HG03135 (cell line): ENCODE data around the gene CHIC2.

Source experiments
- ATAC-seq: cut with Tn5 transposase; IDR thresholded peaks from one replicate; pipeline ENCODE4 v1.9.1; 2021; ENCODE audit warnings: mild to moderate bottlenecking, moderate library complexity; ENCODE audit not compliant: unreplicated experiment

Gene CHIC2

DNA sequence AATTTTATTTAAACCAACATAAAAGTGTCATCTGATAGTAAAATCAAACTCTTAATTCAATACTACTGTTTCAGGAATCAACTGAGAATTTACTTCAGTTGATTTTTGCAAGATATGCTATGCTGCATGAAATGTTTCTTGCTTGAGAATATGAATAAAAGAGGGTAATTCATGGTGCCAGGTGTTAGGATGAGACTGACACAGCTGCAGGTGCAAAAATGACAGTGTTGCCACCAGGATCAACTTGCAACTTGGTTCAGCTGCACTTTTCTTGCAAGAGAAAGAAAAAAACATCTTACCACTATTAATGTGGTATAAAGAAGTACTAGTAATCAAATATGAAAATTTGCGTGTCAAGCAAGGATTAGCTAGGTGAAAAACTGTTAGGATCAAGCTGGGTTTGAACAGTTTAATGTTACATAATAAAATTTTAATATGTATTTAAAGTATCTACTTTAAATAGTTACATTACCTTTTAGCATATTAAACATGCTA is 49.7 kb downstream of the CHIC2 start:
- no peak for ATAC-seq

DNA sequence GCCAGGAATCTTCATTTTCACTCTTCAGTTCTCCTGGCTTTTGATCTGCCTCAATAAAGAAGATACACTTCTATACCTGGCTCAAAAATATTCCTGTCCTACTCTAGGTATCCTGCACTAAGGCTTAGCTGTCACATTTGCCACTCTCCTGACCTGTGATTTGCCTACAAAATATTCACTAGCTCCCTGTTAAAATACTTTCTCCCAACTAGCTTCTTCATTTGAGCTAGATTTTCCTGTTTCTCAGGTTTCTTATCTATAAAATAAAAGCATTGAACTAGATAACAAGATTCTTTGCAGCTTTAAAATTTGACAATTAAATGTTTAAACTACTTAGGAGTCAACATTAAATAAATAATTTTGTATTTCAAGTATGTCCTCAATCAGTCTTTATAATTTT is 53.2 kb downstream of the CHIC2 start:
- ATAC-seq = no peak

GRCh38 chr4:54006755-54007154 is 57.6 kb downstream of the CHIC2 start:
- no peak for ATAC-seq

DNA sequence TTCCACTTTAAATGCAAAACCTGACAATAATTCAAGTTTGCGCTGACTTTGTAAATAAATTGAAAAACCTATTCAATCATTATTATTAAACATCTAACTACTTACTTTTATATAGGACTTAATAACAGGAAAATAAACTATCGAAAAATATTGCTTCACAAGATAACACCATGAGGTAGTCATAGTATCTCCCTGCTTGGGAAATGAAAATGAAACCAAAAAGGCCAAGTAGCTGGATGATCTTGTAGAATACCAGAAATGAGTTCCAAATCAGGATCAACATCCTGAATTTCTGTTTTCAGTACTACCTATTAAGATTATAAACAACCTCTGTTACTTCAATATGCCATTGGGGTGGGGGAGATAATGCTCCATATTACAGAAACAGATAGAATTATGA is 58.9 kb downstream of the CHIC2 start:
- ATAC-seq = no peak

DNA sequence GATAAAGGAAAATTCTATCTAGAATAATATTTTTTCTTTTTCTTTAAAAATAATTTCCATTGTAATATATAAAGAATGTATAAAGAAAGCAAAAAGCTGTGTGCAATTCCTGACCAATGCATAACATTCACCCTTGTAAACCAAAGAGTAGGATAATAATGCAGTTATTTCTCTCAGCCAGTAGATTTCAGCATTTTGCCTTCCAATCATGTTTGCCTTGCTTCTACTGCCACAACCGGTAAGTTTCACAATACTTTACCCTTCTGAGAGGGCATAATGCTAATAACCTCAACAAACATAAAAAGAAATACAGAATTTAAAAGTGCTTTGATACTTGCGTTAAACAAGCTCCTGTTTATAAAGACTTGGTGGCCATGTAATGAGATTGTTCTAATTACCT is 59.9 kb downstream of the CHIC2 start:
- no peak for ATAC-seq

- ATAC-seq = no peak
These were observed 62.6 kb downstream of the CHIC2 start for GRCh38 chr4:54001668-54002365.

DNA sequence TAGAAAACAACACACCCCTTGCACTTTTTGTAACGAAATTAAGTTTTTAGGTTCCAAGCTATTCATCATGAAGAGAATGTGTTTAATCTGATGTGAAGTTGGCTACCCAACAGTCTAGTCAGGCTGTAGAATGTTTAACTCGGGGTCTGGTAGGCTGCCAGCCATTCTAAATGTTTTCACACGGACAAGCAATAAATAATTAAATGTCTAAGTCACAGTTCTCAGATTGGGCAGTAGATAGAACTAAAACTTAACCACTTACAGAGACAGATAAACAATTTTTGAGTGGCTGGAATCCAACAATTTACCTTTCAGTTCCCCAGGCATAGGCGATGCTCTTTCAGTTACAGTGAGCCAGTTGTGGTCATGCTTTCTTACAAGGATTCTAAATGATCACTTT is 66.5 kb downstream of the CHIC2 start:
- ATAC-seq = no peak

- ATAC-seq = no peak
These were observed 69.9 kb downstream of the CHIC2 start for GRCh38 chr4:53994382-53995102.

DNA sequence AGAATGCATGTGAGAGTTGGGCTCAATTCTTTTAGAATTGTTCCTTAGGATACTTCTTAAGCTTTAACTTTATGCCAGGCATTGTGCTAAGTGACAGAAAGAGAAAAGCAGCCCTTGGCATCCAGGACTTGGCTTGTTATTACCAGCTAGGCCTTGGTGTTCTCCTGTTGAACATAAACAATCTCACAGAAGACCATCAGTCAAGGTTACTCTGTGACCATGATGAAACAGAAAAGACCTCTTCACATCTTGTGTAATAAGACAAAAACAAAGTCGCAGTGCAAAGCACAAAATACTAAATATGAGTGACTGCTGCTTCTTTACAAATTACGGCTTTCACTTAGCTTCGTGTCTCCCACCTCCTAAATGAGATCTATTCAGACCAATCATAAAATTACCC is 71.6 kb downstream of the CHIC2 start:
- no peak for ATAC-seq

- no peak for ATAC-seq
These were observed 72.6 kb downstream of the CHIC2 start for GRCh38 chr4:53991821-53992220.

DNA sequence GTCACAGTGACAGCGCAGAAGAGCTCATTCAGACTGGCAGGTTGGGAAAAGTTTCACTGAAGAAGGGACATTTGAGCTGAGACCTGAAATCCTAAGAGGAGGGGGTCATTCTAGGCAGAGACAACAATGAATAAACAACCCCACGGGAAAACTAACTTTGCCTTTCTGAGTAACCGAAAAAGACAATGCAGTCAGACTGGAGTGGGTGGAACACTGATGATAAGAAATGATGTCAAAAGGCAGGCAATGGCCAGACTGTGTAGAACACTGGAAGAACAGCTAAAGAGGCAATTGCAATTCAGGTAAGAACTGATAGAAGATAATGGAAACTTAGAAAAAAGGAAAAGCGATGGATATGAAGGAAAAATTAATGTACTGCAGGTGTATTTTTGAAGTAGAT is 73.8 kb downstream of the CHIC2 start:
- ATAC-seq = no peak

- ATAC-seq = no peak
These were observed 76.6 kb downstream of the CHIC2 start for GRCh38 chr4:53987761-53988171.

DNA sequence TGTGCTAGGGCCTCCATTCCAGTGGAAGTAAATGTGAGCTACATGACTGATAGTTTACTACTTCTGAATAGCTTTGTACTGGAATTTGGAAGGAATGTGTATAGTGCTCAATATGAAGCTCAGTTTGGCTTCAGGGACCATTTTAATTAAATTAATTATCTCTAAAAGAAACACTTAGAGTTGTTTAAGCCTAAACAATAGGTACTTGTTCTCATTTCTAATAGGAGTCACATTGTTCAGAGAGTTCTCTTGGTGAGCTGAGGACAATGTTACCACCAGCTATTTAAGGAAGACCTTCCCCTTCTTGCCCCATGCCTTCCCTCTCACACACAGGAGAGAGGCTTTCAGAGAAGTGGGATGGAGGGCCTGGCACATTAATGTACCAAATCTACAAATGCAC is 78.3 kb downstream of the CHIC2 start:
- no peak for ATAC-seq

- ATAC-seq = no peak
These were observed 82.8 kb downstream of the CHIC2 start for GRCh38 chr4:53981567-53981966.

DNA sequence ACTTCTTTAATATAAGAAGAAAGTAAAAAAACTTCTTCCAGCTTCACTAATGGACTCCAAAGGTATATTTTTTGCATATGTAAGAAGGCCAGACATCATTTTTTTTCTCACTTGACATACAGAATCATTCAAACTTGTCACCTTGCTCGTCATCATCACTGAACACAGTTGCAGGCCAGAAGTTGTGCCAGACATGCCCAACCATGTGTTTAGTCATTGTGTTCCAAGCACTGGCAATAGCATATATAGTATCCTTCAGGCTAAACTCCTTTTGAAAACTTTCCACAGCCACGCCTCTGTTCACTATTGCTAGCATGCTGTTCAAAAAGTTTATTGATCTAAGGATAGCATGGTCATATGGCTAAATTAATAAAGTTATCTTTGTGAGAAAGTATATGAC is 83.3 kb downstream of the CHIC2 start:
- ATAC-seq = no peak

DNA sequence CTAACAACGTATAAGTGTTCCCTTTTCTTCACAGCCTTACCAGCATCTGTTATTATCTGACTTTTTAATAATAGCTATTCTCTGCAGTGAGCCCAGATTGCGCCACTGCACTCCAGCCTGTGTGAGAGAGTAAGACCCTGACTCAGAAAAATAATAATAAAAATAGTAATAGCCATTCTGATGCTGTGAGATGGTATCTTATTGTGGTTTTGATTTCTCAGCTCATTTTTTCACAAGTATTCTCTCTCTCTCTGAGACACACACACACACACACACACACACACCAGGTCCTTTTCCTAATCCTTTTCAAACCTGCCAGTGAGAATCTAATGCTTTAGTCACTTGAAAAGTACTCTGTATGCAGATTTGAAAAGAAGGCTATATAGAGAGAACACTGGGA is 89.8 kb downstream of the CHIC2 start:
- ATAC-seq = no peak

GRCh38 chr4:53967986-53968385 is 96.4 kb downstream of the CHIC2 start:
- no peak for ATAC-seq

- ATAC-seq = no peak
These were observed 100.6 kb downstream of the CHIC2 start for GRCh38 chr4:53963781-53964180.

DNA sequence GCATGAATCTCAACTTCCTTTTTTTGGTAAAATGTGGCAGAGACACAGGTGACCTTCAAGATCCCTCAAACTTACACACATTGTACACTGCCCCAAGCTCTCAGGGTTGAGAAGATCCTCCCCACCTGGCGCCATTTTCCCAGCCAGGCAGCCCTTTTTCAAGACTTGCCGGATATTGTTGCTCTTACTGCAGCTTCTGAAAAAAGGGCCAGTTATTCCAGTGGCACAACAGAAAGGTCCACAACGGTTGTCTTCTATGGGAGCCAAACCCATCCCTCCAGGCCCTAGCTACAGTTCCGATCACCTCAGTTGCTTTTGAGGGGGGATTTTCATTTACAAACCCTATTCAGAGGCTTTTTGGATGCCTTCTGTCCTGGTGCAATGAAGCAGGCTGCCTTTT is 101.1 kb downstream of the CHIC2 start:
- no peak for ATAC-seq

DNA sequence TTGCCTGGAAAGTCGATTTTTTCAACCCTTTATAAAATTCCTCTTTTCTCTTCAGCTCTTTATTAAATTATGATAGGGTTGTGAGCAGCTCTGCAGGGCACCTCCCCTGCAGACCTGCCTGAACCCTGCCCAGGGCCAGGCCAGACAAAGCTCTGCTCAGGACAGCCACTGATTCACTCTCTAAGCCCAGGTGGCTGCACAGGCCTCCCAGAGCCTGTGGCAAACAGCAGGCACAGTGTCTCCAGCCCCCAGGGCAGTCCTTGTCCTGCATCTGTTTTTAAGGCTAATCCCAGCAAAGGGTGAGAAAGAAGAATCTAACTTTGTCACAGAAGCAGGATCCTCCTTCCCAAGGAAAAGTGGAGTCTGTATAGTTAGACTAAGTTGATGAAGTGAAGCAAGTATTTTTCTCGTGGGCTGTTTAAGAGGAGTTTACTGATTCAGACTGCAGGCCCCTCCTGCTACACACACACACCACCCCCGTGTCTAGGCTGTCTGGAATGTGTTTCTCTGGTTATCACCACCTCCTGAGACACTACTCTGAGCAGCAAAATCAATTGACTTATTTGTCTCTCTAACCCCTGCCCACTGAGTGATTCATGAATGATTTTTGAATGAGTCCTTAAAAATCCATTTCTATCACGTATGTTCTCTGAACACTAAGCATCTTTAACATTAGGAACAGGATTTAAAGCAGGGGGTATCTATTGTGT is 101.7 kb downstream of the CHIC2 start:
- ATAC-seq = no peak

GRCh38 chr4:53961351-53961750 is 103.1 kb downstream of the CHIC2 start:
- no peak for ATAC-seq

DNA sequence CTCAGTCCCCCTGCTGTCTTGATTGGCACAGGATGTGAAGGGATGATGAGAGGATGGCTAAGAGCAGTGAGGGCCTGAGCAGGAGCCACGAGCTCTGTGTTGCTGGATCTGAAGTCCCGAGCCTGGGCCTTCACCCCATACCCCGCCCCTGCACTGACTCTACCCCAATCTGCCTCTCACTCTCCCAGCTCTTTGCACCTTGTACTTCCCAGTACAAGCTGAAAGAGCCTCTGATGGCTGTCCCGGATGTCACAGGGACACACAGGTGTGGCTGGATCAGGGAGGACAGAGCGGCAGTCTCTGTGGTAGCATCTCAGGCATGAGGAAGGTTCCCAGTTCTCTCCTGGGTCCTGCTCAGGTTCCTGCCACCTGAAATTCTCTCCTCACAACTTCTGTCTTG is 103.6 kb downstream of the CHIC2 start:
- ATAC-seq = no peak
